ENCODE measurements around the gene IQGAP3.

IQGAP3 gene

DNA sequence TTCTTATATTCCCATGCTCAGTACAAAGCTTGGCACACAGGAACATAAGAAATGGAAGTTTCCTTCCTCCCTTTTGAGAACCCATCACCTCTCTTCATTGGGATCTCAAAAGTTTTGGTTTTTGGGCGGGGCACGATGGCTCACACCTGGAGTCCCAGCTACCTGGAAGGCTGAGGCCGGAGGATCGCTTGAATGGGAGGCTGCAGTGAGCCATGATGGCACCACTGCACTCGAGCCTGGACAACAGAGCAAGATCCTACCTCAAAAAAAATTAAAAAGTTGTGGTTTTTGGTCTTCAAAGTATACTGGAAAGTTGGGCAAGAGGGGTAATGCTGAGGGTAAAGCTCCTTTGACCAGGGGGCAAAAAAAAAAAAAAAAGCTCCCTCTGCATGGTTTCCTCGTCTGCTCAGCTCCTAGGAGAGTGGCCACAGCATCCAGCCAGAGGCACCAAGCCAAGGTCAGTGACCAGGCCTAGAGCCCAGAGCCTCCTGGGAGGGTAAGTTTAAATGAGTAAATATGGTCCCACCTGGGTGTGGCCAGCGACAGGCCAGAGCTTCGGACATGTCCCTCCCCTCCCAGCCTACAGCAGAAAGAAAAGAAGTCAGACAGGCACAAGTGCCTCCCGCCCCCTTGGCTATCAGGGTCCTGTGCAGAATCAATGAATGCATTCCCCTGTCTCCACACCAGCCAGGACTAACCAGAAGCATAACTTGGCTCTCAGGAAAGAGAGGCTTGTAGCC, 76.8 kb downstream of the IQGAP3 start:
- no peak for DNase-seq

DNA sequence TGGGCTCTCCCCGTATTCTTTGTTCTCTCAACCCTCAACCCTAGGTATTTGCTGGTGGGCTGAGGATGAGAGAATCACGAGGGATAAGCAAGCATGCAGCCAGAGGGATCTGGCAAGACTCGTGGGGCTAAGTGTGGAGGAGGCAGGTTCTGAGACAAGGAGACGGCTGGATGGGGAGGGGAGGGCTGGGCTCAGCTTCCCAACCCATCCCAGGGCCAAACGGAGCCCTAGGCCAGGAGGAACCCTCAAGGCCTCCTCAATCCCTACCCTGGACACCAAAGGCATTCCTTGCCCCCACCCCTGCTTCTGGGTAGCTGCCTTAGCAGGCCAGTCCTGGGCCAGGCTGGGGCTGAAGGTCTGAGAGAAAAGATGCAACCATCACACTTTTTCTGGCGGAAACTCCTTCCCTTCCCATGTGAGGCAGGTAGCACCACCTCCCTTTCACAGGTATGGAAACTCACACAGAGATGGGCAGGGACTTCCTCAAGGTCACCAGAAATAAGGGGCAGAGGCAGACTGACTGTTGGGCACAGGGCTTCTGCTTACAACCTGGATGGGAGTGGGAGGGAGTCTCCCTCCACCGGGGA, 78.0 kb downstream of the IQGAP3 start:
- no peak for DNase-seq

DNA sequence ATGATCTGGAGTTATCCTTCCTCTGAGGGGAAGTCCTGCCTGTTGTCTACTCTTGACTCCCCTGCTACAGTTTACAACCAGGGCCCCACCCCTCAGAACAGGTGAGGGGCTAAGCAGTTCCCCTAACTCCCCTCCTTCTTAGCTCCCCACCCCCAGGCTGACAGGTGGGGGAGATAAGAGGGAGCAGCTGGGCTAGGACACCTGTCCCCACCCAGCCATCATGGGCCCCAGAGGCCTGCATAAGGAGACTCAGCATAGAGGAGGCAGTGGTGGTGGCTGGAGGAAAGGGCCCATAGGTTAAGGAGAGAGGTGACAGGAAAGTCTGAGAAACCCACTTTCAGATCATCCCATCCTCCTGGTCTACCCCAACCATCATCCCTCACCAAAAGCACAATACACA, 78.6 kb downstream of the IQGAP3 start:
- no peak for DNase-seq

DNA sequence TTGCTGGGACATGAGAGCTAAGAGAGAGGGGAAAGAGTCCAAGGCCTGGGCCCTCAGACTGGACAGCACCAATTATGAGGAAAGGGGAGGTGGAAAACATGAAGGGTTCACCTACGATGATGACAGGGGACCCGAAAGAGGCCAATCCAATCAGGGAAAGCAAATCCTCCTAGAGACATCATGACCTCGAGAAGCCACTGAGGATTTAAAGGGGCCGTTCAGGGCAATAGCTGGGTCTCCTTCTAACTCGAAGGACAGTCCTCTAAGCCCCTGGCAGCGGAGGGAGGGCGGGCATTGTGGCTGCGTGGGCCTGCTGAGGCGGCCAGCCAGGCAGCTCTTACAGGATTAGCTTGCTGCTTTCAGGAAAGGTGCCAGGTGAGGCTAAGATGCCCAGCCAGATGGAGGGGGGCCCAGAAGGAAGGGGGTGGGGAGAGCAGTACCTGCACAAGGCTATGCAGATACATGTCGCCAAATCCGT, 79.2 kb downstream of the IQGAP3 start:
- DNase-seq = peak in 7 of 14 donors; percentile 23 to 97 (median 33)

DNA sequence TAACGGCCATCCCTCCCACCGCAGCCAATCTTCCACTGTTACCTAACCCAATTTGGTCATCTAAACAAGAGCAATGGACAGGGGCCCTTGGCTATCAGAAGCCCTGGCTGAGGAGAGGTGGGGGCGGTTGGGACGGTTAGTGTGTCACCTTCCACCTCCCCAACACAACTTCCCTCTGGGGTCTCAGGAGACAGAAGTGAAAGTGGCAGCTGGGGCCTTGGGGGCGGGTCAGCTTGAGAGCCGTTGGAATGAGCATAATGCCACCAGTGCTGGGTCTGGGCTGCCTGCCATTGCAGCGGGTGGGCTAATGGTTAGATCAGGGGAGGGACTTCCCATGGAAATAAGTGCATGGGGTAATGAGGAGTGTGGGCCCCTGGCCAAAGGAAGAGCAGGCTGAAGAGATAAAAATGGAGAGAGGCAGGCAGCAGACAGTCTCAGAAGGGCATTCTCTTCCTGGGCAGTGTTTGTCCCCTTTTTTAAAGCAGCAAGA, 79.7 kb downstream of the IQGAP3 start:
- peak in 8 of 14 donors; percentile 26 to 64 (median 50) for DNase-seq

DNA sequence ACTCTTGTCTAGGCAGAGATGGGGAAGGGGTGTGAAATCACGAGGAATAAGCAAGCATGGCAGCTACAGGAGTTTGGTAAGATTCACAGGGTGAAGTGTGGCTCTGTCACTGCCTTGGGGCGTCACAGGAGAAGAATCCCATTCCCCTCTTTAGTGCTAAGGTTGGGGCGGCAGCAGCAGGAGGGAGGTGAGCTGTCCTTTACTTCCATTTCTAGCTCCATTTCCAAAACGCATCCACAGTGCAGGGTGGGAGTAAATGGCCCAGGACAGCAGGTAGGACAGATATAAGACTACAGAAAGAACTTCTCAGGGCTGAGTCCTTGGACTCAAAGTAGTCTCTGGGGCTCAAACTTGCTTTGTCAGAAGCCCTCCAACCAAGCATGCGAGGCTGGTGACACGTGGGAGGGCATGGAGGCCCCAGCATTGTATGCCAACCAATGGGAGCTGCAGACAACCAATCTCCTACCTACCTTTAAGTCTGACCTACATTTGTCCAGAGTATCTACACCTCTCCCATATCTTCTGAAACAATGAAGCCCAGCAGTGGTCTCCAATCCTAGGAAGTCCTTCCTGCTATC, 80.3 kb downstream of the IQGAP3 start:
- no peak for DNase-seq

DNA sequence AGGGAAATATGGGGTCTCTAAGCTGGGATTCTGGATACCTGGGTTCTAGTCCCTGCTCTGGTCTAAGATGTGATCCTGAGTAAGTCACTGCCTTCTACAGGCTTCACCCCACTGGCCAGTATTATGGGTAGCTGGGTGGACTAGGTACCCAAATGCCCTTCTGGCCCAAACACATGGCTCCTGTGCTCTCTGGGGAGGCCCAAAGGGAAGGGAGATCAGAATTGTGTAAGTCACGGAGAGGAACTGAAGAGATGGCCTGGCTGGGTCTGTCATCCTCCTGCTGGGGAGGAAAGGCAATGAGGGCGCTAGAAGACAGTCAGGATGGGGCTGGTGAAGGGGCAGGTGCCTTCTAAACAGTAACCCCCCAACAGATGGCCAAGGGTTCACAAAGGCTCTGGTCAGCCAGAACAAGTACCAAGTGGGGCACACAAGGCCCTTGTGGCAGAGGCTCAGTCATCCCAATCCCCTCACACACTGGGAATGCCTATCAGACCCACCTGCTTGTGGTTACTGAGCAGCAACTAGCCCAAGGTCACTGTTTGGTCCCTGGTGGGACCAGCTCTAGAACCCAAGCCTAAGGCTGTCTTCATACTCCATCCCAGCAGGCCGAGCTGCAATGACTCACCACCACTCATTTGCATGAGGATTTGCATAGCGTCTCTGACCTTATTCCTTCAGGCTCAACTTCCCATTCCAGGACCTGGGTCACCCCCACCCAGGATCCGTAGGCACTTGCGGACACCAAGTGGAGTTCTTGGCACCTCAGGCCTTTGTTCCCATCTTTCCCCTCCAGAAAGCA, 81.0 kb downstream of the IQGAP3 start:
- peak in 1 of 14 donors; percentile 25 for DNase-seq

DNA sequence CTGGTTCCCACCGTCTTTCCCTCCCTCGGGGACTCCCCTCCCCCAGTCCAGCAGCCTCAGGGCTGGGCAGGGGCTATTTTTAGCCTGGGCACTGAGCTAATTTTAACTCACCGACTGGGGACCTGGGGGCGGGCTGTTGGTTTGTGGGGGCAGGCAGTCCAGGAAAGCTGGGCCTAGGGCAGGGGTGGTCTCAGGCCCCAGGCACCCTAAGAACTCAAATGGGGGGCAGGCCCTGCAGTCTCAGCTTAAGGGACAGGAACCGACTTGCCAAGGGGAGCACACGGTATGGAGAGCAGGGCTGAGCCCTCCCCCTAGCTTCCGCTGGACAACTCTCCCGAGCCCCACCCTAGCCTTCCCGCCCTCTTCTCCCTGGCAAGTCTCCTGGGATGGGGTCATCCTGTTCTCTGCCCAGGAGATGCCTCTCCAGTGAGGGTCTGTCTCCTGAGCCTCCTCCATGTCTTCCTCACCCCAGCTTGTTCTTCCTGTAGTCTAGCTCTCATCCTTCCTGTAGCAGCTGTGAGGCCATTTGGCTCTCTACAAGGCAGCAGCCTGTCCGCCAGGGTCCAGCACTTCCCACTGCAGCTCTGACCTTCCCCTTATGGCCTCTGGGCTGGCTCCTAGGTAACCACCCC, 81.8 kb downstream of the IQGAP3 start:
- peak in 5 of 14 donors; percentile 21 to 39 (median 27) for DNase-seq

DNA sequence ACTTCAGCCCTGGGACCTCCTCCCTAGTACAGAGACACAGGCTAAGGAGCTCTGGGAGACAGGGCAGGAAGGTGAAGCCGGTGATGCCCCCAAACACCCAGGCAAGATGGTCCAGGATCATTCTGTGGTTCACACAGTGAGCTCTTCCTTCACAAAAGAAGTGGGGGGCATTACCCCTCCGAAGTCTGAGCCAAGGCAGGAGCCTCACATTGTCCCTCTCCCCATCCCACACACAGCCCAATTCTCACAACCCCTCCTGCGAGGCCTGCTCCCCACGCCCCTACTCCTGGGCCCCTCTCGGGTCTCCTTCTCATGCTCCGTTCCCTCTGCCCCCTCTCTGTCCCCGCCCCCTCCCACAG, 82.5 kb downstream of the IQGAP3 start:
- no peak for DNase-seq

DNA sequence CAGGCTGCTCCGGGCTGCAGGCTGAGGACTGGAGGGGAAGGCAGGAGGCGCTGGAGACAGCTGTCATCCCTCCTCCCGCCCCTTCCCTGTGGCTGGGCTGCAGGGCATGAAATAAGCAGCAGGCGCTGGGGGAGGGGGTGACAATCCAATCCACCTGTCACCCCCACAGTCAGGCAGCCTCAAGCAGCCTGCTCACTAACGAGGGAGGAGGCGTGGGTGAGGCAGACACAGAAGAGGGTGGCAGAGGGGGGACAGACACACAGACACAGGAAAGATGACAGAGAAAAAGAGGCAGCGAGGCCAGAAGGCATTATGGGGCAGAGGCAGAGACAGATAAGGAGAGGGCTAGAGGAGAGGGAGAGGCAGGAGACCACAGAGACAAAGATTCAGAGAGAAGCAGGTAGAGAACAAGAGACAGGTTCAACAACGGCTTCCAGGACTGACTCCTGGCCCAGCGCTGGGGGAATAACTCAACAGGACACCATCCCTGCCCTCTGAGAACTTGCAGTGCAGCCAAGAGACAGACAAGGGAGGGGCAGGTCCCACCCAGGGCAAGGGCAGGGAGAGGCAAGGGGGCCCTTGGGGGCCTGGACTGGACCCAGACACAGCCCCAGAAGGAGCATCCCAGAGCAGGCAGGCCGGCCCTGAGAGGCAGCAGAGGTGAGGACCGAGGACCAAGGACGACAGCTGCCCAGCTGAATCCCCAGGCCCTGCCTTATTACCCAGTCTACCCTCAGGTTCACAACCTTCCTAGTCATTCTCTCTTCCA, 83.0 kb downstream of the IQGAP3 start:
- peak in 10 of 14 donors; percentile 35 to 87 (median 47) for DNase-seq

DNA sequence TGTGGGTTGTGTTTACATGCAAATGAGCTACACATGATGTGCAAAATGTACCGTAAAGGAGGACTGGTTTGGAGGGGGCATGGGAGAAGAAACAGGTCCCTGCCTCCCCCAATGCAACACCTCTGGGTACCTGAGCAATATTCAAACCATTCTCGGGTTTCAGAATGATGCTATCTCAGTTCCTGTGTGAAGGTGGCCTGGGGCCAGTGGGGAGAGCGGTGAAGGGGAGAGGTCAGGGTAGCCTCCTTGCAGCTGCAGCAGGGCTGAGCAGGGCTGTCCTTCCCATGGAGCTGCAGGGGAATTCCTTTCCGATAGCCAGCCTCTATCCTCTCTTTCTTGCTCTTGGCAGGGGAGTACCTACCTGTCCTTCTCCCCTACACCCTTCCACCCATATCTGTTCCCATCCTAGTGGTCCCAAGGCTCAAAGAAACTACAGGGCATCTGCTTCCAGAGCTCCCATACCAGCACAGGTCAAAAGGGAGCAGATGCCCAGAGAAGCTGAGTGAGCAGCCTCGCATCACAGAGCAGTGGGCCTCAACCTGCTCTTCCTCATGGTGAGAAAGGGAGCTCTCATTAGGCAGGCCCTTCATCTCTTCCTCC, 83.7 kb downstream of the IQGAP3 start:
- DNase-seq = no peak

DNA sequence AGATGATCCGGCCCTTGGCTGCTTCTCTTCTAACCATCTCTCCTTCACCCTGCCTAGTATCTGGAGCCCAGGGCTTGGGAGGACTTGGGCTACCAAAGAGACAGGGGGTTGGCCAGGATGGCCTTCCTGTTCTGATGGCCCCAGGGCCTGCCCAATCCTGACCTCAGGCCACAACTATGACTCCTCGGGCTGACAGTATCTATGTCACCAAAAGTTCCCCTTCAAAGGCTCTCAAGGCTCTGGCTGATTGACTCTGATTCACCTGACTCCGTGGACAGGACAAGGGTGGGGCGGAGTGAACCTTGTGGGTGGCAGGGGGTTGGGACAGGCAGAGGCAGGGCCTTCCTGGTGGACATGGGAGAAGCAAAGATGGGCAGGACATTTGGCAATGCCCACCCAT, 84.5 kb downstream of the IQGAP3 start:
- no peak for DNase-seq

DNA sequence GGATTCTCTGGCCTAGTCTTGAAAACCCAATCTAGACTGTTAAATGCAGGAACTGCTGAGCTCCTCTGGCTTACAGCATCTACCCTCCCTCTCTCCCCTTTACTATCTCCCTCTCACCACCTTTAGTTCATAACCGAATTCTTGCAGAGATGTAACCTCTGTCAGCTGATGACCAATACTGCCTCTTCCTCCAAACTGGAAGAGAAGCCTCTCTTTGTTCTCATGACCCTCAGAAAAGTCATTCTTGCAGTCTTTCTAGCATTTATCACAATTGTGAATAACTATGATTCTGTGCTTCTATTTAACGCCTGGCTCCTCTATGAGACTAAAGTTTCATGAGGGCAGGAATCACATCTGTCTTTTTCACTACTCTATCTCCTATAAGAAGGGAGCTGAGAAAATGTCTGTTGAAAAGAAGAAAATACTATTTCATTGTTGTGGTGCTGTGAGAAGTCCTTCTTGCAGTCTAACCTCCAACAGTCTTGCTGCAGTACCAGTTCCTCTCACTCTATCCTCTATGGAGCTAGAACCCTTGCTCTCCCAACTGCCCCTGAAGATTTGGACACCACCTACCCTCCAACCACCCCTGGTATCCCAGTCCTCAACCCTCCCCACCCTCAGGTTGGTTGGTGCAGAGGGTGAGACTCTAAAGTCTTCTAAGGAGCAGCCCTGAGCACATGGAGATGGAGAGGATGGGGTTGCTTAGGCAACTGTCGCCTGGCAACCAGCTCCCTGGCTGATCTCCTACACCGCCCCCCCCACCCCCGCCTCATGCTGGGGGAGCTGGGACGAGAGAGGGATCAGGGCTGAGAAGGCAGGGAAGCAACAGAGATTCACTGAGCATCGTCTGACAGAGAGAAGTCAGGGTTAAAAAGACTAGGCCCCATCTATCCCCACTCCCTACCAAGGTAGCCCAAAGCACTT, 85.7 kb downstream of the IQGAP3 start:
- peak in 3 of 14 donors; percentile 9 to 63 (median 18) for DNase-seq

DNA sequence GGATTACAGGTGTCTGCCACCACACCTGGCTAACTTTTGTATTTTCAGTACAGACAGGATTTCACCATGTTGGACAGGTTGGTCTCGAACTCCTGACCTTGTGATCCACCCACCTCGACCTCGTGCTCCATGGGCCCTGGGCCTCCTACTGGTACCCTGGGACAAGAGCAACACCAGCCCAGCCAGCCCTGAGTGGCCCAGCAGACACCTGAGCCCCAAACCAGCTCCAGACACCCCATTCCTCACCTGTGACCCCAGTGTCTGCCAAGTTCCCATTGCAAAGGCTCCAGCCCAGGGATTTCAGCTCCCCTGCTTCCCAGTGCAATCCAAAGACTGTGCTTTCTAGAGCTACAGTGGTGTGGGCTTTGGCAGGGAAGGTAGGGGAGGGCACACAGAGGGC, 86.4 kb downstream of the IQGAP3 start:
- DNase-seq = no peak

DNA sequence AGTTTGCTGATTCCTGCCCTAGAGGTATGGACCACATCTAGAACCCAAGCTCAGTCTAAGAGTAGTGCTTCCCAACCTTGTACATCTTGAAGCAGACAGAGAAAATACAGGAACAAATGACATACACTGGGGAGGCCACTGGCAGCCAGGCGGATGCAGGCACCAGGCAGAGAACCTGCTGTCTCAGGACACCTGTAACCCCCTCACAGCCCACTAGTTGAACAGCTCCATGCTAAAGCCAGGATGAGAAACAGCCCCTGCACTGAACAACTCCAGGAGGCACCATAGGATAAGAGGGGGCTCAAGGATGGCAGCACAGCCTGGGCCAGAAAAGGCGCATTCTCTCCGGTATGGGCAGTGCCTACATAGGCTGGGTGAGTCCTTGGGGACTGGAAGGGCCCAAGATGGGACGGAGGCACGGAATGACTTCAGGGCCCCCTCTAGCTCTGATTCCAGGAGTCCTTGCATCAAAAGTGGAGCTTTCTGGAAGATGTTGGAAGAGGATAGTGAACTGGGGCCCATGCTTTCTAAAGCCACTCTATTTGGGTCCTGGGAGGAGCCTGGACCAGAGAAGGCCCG, 87.8 kb downstream of the IQGAP3 start:
- DNase-seq = no peak

DNA sequence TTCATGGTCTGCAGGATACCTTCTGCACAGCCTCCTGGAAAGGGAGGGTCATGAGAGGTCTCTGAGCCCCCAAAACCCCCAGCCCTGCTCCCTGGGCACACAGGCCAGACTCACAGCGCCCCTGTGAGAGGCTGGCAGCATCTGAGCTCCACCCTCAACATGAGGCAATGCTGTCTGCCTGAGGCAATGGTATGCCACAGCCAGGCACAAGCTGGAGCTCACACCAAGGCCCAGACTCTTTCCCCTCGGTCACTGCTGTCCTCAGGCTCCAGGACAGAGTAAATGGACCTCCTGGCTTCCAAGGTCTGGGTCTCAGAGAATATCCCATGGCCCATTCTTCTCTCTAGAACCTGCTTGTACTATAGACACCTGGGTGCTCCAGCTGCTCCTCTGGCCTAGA, 89.0 kb downstream of the IQGAP3 start:
- no peak for DNase-seq

DNA sequence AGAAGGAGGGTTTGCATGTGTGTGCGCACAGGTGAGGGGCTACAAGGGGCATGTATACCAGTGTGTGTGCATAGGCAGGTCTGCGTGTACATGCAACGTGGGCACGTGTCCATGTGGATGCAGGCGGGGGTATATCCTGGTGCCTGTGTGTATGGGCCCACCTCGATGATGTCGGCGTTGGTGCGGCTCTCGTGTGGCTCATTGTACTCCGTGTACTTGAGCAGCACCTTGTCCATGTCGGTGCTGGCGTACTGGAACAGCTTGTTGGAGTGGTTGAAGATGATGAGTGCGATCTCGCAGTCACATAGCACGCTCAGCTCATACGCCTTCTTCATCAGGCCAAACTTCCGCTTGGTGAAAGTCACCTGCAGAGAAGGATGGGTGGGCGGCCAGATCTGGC, 90.1 kb downstream of the IQGAP3 start:
- no peak for DNase-seq

DNA sequence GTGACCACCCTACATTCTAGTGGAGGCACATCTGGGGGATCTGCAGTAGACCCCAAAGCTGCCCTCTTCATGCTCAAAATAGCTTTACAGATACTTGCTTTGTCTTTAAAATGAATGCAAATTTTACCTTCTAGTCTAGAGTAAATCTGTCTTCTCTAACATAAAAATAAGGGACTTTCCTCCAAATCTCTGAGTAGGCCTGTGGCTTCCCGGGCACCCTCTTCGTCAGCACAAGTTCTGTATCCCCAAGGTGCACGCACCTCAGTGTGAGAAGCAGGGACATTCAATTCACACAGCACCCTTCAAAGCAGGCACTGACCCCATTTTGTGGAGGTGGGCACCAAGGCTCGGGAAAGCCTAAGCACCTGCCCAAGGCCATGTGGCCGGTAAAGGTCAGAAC, 90.8 kb downstream of the IQGAP3 start:
- DNase-seq = no peak

DNA sequence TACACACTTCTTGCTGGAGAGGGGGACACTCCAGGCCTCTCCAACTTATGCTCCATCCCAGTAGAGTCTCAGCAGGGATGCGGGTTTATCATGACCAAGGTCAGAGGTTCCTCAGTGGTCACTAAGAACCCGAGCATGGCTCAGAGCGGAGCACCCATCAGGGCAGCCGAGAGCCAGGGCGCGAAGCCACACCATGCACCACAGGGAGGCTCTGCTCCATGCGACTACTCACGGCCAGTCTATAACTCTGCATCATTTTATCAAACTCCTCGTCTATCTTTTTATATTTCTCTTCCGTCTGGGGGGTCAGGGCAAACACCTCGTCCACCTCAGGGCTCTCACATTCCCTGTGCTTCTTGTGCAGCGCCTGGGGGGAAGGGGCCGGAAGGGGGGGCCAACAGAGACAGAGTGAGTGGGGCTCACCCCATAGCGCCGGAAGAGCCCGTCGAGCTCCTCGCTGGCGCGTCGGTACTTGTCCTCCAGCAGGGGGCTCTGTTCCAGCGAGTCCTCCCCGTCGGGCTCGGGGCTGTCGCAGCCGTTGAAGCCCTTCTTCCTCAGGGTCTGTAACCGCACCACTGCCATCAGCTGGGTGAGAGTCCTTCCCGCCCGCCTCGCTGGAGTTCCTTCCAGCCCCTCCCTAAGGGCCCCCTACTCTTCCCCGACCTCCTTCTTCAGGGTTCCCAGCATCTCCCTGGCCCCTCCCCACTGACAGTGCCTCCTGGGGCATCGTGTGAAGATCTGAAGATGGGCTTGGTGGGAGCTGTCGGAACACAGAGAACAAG, 91.8 kb downstream of the IQGAP3 start:
- peak in 9 of 14 donors; percentile 18 to 50 (median 30) for DNase-seq
